WTC11 (cell line): Measurements from ENCODE around the gene NAV2. TPM values are rescaled to one million over a fixed set of nuclear protein-coding genes. Genes with fewer than 3 reads are reported as not detected.

Experiments
- ATAC-seq: fragments of 200-7000 bp; cut with Tn5 transposase; 2 replicates; pipeline ENCODE4 v1.10.0; 2021; ENCODE audit warnings: mild to moderate bottlenecking, moderate library complexity
- CTCF ChIA-PET: fragments of 300-600 bp; sonication (Branson Sonifier 250); formaldehyde crosslinking; loops from one replicate; lab custom pipeline; 2021; ENCODE audit warnings: antibody characterized with exemption; lab: Charles Lee
- POLR2A ChIA-PET: fragments of 350-600 bp; sonication (Branson Sonifier 250); formaldehyde crosslinking; loops from one replicate; lab custom pipeline; 2021; ENCODE audit warnings: antibody characterized with exemption; lab: Charles Lee
- DNase-seq: peaks from one replicate; pipeline ENCODE4 v3.0.0; 2021; ENCODE audit warnings: low spot score
- H3K27ac Mint-ChIP-seq: 2 replicates; pipeline ENCODE4 v1.8.0; 2021; ENCODE audit warnings: mixed read lengths
- H3K27me3 Mint-ChIP-seq: 2 replicates; pipeline ENCODE4 v1.8.0; 2021; ENCODE audit warnings: low read depth, mild to moderate bottlenecking, moderate library complexity, mixed read lengths
- H3K36me3 Mint-ChIP-seq: 2 replicates; pipeline ENCODE4 v1.8.0; 2021; ENCODE audit warnings: mixed read lengths
- H3K4me1 Mint-ChIP-seq: 2 replicates; pipeline ENCODE4 v1.8.0; 2022; ENCODE audit warnings: mixed read lengths
- H3K4me3 Mint-ChIP-seq: 2 replicates; pipeline ENCODE4 v1.8.0; 2021; ENCODE audit warnings: mild to moderate bottlenecking, moderate library complexity, mixed read lengths
- H3K9me3 Mint-ChIP-seq: 2 replicates; pipeline ENCODE4 v1.8.0; 2021; ENCODE audit warnings: mixed read lengths
- E2F4 ChIP-seq: sonication (generic); formaldehyde crosslinking; IDR thresholded peaks from 2 replicates; pipeline ENCODE4 v1.8.1; 2022; ENCODE audit warnings: low read depth, mild to moderate bottlenecking, moderate library complexity, missing genetic modification reagents, borderline replicate concordance
- FOXJ3 ChIP-seq: sonication (generic); formaldehyde crosslinking; IDR thresholded peaks from 2 replicates; pipeline ENCODE4 v1.9.0; 2021; ENCODE audit warnings: missing genetic modification reagents, mild to moderate bottlenecking, borderline replicate concordance
- FOXP1 ChIP-seq: sonication (generic); formaldehyde crosslinking; IDR thresholded peaks from 2 replicates; pipeline ENCODE4 v1.8.0; 2022; ENCODE audit warnings: missing genetic modification reagents, mild to moderate bottlenecking, moderate library complexity, borderline replicate concordance
- KAT7 ChIP-seq: sonication (generic); formaldehyde crosslinking; IDR thresholded peaks from 2 replicates; pipeline ENCODE4 v1.8.1; 2023; ENCODE audit warnings: missing genetic modification reagents, mild to moderate bottlenecking, borderline replicate concordance
- NR2C2 ChIP-seq: sonication (generic); formaldehyde crosslinking; IDR thresholded peaks from 2 replicates; pipeline ENCODE4 v1.8.0; 2022; ENCODE audit warnings: mild to moderate bottlenecking, missing genetic modification reagents
- RELA ChIP-seq: sonication (generic); formaldehyde crosslinking; IDR thresholded peaks from 2 replicates; pipeline ENCODE4 v1.8.1; 2022; ENCODE audit warnings: missing genetic modification reagents, mild to moderate bottlenecking, borderline replicate concordance
- TEAD1 ChIP-seq: sonication (generic); formaldehyde crosslinking; IDR thresholded peaks from 2 replicates; pipeline ENCODE4 v1.8.0; 2022; ENCODE audit warnings: mild to moderate bottlenecking, missing genetic modification reagents
- USF1 ChIP-seq: sonication (generic); formaldehyde crosslinking; IDR thresholded peaks from 2 replicates; pipeline ENCODE4 v1.8.0; 2022; ENCODE audit warnings: mild to moderate bottlenecking, missing genetic modification reagents
- ZMAT4 ChIP-seq: fragments of 250-450 bp; sonication (Bioruptor Pico); IDR thresholded peaks from 2 replicates; pipeline ENCODE4 v1.9.0; 2021; ENCODE audit warnings: mild to moderate bottlenecking
- ZNF281 ChIP-seq: sonication (generic); formaldehyde crosslinking; IDR thresholded peaks from 2 replicates; pipeline ENCODE4 v1.8.0; 2023; ENCODE audit warnings: mild to moderate bottlenecking, missing genetic modification reagents
- total RNA-seq: library from RNA; stranded (reverse); gene quantifications from 3 replicates; pipeline ENCODE4 v1.2.3, GENCODE V29; 2021
- TF ChIP-seq, protein P1 (sequence below): sonication (generic); formaldehyde crosslinking; IDR thresholded peaks from 2 replicates; pipeline ENCODE4 v1.8.1; 2023; ENCODE audit warnings: mild to moderate bottlenecking, missing genetic modification reagents, borderline replicate concordance
- TF ChIP-seq, protein P2 (sequence below): sonication (generic); formaldehyde crosslinking; IDR thresholded peaks from 2 replicates; pipeline ENCODE4 v1.8.0; 2023; ENCODE audit warnings: missing genetic modification reagents, mild to moderate bottlenecking, borderline replicate concordance
- TF ChIP-seq, protein P3 (sequence below): sonication (generic); formaldehyde crosslinking; IDR thresholded peaks from 2 replicates; pipeline ENCODE4 v1.8.1; 2023; ENCODE audit warnings: mild to moderate bottlenecking, missing genetic modification reagents, moderate library complexity
- TF ChIP-seq, protein P4 (sequence below): fragments of 250-450 bp; sonication (Bioruptor Pico); IDR thresholded peaks from 2 replicates; pipeline ENCODE4 v1.8.0; 2021; ENCODE audit warnings: mild to moderate bottlenecking

Gene NAV2
- total RNA-seq, 1 experiment from 2014 or later: 42.8 TPM

DNA sequence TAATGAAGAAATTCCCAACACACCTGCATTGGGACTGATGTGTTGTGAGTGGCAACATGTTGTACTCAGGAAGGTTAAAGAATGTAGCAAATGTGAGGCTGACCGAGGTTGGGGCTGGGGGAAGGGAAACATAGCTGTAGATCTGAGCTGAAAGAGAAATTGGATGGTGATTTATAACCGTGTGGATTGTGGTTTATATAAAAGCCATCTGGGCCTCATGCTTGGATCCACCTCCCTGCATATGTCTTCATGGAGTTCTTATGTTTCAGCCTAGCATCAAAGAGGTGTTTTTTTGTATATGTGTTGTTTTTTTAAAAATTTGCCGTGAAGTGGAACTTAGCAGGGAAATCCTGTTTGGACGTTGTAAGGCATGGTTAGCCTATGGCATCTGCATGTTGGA, 141.3 kb downstream of the NAV2 start (continued):
- TF ChIP-seq E2F4 (CRISPR knock-in tag) (no peak), TEAD1 (CRISPR knock-in tag) (no peak), USF1 (CRISPR knock-in tag) (no peak), KAT7 (CRISPR knock-in tag) (no peak)

- no peak overlapping the region for H3K4me3 Mint-ChIP-seq
- H3K4me1 Mint-ChIP-seq: peaks cover 24% of the 10 kb centered on the region
- ATAC-seq: no peak
- CTCF ChIA-PET: no interaction called here
- no peak for TF ChIP-seq E2F4 (CRISPR knock-in tag)
- TF ChIP-seq ZNF281 (CRISPR knock-in tag): no peak
- TF ChIP-seq FOXJ3: no peak
- TF ChIP-seq, protein P1, sequence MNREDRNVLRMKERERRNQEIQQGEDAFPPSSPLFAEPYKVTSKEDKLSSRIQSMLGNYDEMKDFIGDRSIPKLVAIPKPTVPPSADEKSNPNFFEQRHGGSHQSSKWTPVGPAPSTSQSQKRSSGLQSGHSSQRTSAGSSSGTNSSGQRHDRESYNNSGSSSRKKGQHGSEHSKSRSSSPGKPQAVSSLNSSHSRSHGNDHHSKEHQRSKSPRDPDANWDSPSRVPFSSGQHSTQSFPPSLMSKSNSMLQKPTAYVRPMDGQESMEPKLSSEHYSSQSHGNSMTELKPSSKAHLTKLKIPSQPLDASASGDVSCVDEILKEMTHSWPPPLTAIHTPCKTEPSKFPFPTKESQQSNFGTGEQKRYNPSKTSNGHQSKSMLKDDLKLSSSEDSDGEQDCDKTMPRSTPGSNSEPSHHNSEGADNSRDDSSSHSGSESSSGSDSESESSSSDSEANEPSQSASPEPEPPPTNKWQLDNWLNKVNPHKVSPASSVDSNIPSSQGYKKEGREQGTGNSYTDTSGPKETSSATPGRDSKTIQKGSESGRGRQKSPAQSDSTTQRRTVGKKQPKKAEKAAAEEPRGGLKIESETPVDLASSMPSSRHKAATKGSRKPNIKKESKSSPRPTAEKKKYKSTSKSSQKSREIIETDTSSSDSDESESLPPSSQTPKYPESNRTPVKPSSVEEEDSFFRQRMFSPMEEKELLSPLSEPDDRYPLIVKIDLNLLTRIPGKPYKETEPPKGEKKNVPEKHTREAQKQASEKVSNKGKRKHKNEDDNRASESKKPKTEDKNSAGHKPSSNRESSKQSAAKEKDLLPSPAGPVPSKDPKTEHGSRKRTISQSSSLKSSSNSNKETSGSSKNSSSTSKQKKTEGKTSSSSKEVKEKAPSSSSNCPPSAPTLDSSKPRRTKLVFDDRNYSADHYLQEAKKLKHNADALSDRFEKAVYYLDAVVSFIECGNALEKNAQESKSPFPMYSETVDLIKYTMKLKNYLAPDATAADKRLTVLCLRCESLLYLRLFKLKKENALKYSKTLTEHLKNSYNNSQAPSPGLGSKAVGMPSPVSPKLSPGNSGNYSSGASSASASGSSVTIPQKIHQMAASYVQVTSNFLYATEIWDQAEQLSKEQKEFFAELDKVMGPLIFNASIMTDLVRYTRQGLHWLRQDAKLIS (CRISPR knock-in tag): no peak
- TF ChIP-seq, protein P2, sequence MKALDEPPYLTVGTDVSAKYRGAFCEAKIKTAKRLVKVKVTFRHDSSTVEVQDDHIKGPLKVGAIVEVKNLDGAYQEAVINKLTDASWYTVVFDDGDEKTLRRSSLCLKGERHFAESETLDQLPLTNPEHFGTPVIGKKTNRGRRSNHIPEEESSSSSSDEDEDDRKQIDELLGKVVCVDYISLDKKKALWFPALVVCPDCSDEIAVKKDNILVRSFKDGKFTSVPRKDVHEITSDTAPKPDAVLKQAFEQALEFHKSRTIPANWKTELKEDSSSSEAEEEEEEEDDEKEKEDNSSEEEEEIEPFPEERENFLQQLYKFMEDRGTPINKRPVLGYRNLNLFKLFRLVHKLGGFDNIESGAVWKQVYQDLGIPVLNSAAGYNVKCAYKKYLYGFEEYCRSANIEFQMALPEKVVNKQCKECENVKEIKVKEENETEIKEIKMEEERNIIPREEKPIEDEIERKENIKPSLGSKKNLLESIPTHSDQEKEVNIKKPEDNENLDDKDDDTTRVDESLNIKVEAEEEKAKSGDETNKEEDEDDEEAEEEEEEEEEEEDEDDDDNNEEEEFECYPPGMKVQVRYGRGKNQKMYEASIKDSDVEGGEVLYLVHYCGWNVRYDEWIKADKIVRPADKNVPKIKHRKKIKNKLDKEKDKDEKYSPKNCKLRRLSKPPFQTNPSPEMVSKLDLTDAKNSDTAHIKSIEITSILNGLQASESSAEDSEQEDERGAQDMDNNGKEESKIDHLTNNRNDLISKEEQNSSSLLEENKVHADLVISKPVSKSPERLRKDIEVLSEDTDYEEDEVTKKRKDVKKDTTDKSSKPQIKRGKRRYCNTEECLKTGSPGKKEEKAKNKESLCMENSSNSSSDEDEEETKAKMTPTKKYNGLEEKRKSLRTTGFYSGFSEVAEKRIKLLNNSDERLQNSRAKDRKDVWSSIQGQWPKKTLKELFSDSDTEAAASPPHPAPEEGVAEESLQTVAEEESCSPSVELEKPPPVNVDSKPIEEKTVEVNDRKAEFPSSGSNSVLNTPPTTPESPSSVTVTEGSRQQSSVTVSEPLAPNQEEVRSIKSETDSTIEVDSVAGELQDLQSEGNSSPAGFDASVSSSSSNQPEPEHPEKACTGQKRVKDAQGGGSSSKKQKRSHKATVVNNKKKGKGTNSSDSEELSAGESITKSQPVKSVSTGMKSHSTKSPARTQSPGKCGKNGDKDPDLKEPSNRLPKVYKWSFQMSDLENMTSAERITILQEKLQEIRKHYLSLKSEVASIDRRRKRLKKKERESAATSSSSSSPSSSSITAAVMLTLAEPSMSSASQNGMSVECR (CRISPR knock-in tag): no peak
- TF ChIP-seq, protein P3, sequence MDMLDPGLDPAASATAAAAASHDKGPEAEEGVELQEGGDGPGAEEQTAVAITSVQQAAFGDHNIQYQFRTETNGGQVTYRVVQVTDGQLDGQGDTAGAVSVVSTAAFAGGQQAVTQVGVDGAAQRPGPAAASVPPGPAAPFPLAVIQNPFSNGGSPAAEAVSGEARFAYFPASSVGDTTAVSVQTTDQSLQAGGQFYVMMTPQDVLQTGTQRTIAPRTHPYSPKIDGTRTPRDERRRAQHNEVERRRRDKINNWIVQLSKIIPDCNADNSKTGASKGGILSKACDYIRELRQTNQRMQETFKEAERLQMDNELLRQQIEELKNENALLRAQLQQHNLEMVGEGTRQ (CRISPR knock-in tag): no peak
- no peak for TF ChIP-seq NR2C2 (CRISPR knock-in tag)
- TF ChIP-seq, protein P4, sequence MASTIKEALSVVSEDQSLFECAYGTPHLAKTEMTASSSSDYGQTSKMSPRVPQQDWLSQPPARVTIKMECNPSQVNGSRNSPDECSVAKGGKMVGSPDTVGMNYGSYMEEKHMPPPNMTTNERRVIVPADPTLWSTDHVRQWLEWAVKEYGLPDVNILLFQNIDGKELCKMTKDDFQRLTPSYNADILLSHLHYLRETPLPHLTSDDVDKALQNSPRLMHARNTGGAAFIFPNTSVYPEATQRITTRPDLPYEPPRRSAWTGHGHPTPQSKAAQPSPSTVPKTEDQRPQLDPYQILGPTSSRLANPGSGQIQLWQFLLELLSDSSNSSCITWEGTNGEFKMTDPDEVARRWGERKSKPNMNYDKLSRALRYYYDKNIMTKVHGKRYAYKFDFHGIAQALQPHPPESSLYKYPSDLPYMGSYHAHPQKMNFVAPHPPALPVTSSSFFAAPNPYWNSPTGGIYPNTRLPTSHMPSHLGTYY (CRISPR knock-in tag): no peak
- no peak for TF ChIP-seq ZMAT4 (CRISPR knock-in tag)
- no peak for TF ChIP-seq FOXP1 (CRISPR knock-in tag)
- no peak for TF ChIP-seq RELA (CRISPR knock-in tag)
- TF ChIP-seq, all 79 proteins: peak for 0
- H3K36me3 Mint-ChIP-seq: peaks cover 20% of the 10 kb centered on the region
- no peaks in the 10 kb centered on the region for H3K27me3 Mint-ChIP-seq
- DNase-seq: no peak
- POLR2A ChIA-PET: no interaction called here
- H3K27ac Mint-ChIP-seq: no peak overlapping the region
- peaks cover 14% of the 10 kb centered on the region for H3K9me3 Mint-ChIP-seq
Measured at GRCh38 chr11:19861171-19861570, 148.5 kb downstream of the NAV2 start.
